ENCODE measurements around the gene PAIP1.

GRCh38 chr5:43571237-43571636 is 14.4 kb upstream of the PAIP1 start:
- TF ChIP-seq EP300 (IDR thresholded peaks at IDR 0.05) (no peak), CTCF (IDR thresholded peaks at IDR 0.05) (no peak)

Data from tibial nerve (tissue), 4 donors.